ENCODE data around the gene TLDC2.

TLDC2 gene

GRCh38 chr20:36875702-36876472, at the start of gene TLDC2:
TLDC2 (plus strand) TSS chr20:36876138; CDS start chr20:36876175, 37 bp downstream.
- no peak for TF ChIP-seq CTCF (IDR thresholded peaks at IDR 0.05; ENCODE audit: borderline replicate concordance, insufficient read depth, low read depth, low read length)
- H3K4me3 ChIP-seq (ENCODE audit: low read depth, low read length), result no peak within 1 kb of the TSS

GRCh38 chr20:36826554-36827244, 49.2 kb upstream of the TLDC2 start:
- TF ChIP-seq CTCF (IDR thresholded peaks at IDR 0.05; ENCODE audit: borderline replicate concordance, insufficient read depth, low read depth, low read length), result no peak
- no peak overlapping the region for H3K4me3 ChIP-seq (ENCODE audit: low read depth, low read length)

DNA sequence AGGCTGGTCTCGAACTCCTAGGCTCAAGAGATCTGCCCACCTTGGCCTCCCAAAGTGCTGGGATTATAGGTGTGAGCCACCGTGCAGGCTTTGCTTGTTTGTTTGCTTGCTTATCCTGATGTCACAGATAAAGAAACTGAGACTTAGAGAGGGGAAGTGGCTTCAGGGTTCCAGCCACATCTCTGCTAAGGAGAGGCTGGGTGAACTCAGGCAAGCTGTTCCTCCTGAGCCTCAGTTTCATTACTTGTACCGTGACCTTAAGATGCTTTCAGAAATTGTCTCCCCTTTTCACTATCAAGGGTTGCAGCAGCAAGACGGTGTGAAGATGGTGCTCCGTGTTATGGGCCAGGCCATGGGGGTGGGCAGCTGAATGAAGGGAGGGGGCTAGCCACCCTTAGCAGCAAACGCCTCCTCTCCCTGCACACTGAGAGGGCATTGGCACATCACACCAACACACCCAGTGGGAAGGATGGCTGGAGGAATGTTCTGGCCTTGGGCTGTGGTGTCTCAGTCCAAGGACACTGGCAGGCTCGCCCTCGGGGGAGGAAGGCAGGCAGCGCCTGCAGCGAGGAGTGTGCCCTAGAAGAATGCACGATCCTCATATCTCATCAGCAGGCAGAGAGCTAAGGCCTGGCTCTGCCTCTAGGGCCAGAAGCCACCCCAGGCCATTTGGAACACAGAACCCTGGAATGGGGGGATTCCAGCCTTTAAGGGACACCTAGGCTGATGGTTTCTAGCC, 48.2 kb upstream of the TLDC2 start:
- TF ChIP-seq CTCF (IDR thresholded peaks at IDR 0.05; ENCODE audit: borderline replicate concordance, insufficient read depth, low read depth, low read length), result no peak
- no peak overlapping the region for H3K4me3 ChIP-seq (ENCODE audit: low read depth, low read length)

GRCh38 chr20:36830791-36831691, 44.9 kb upstream of the TLDC2 start:
- no peak overlapping the region for H3K4me3 ChIP-seq (ENCODE audit: low read depth, low read length)
- no peak for TF ChIP-seq CTCF (IDR thresholded peaks at IDR 0.05; ENCODE audit: borderline replicate concordance, insufficient read depth, low read depth, low read length)

GRCh38 chr20:36832791-36833190, 43.1 kb upstream of the TLDC2 start:
- TF ChIP-seq CTCF (IDR thresholded peaks at IDR 0.05; ENCODE audit: borderline replicate concordance, insufficient read depth, low read depth, low read length), result no peak
- H3K4me3 ChIP-seq (ENCODE audit: low read depth, low read length), result no peak overlapping the region

GRCh38 chr20:36833275-36834020, 42.5 kb upstream of the TLDC2 start:
- TF ChIP-seq CTCF (IDR thresholded peaks at IDR 0.05; ENCODE audit: borderline replicate concordance, insufficient read depth, low read depth, low read length), result no peak
- H3K4me3 ChIP-seq (ENCODE audit: low read depth, low read length), result no peak overlapping the region
